Measurements from ENCODE around the gene RPS6KA2. TPM values are rescaled to one million over a fixed set of nuclear protein-coding genes. Genes with fewer than 3 reads are reported as not detected.

Gene RPS6KA2
- total and polyA plus RNA-seq, 2 experiments from 2014 or later = 12.5 to 25.3 TPM

GRCh38 chr6:166563200-166563599 lies 63.9 kb downstream of the RPS6KA2 start:
- Histone ChIP-seq H3K4me3 (no peak overlapping the region), H2AFZ (no peak overlapping the region), H4K20me1 (replicated peaks; ENCODE audit: insufficient read depth) (peaks cover 4% of the 10 kb centered on the region; the same call in 1 of the 2 replicates), H3K36me3 (ENCODE audit: insufficient read depth) (no peaks in the 10 kb centered on the region), H3K79me2 (replicated peaks; ENCODE audit: insufficient read depth) (peaks cover 38% of the 10 kb centered on the region), H3K9me2 (ENCODE audit: insufficient read depth) (no peaks in the 10 kb centered on the region), H3F3A (replicated peaks; ENCODE audit: low read depth) (no peaks in the 10 kb centered on the region), H3K27me3 (ENCODE audit: insufficient read depth) (no peaks in the 10 kb centered on the region), H3K4me2 (no peak overlapping the region), H3K4me1 (ENCODE audit: insufficient read depth) (peaks cover 21% of the 10 kb centered on the region), H3K27ac (ENCODE audit: low read depth) (no peak overlapping the region)
- Mint-ChIP-seq H3K9me3 (no peaks in the 10 kb centered on the region; the same call in 2 of the 3 replicates), H3K27ac (no peak overlapping the region; the same call in 1 of the 2 replicates), H3K4me1 (peaks cover 45% of the 10 kb centered on the region), H3K36me3 (ENCODE audit: low read depth) (no peaks in the 10 kb centered on the region; the same call in none of the 3 replicates), H3K27me3 (ENCODE audit: insufficient read depth, low read depth, poor library complexity) (peaks cover 2% of the 10 kb centered on the region), H3K4me3 (no peak overlapping the region)
- DNase-seq (ENCODE audit: low spot score) (no peak), ATAC-seq (no peak)
- TF ChIP-seq ZNF331 (CRISPR knock-in tag; IDR thresholded peaks at IDR 0.05; ENCODE audit: low read depth) (no peak), JUNB (IDR thresholded peaks at IDR 0.05; ENCODE audit: unreplicated experiment) (no peak), REST (IDR thresholded peaks at IDR 0.05; ENCODE audit: unreplicated experiment) (no peak), CTCF (conservative IDR thresholded peaks at IDR 0.05; ENCODE audit: low read depth in 2 of 2) (no peak)

GRCh38 chr6:166562726-166563125 lies 64.3 kb downstream of the RPS6KA2 start:
- Histone ChIP-seq H3K9me2 (ENCODE audit: insufficient read depth) (no peaks in the 10 kb centered on the region), H3K27me3 (ENCODE audit: insufficient read depth) (no peaks in the 10 kb centered on the region), H4K20me1 (replicated peaks; ENCODE audit: insufficient read depth) (peaks cover 4% of the 10 kb centered on the region; the same call in 1 of the 2 replicates), H3F3A (replicated peaks; ENCODE audit: low read depth) (no peaks in the 10 kb centered on the region), H3K27ac (ENCODE audit: low read depth) (no peak overlapping the region), H3K4me2 (no peak overlapping the region), H2AFZ (no peak overlapping the region), H3K36me3 (ENCODE audit: insufficient read depth) (no peaks in the 10 kb centered on the region), H3K4me3 (no peak overlapping the region), H3K4me1 (ENCODE audit: insufficient read depth) (peaks cover 21% of the 10 kb centered on the region), H3K79me2 (replicated peaks; ENCODE audit: insufficient read depth) (peaks cover 39% of the 10 kb centered on the region)
- no peak for DNase-seq (ENCODE audit: low spot score)
- peaks cover 2% of the 10 kb centered on the region for H3K27me3 Mint-ChIP-seq (ENCODE audit: insufficient read depth, low read depth, poor library complexity)
- H3K4me1 Mint-ChIP-seq = peaks cover 41% of the 10 kb centered on the region
- no peak for TF ChIP-seq REST (IDR thresholded peaks at IDR 0.05; ENCODE audit: unreplicated experiment)
- H3K9me3 Mint-ChIP-seq = no peaks in the 10 kb centered on the region; the same call in 2 of the 3 replicates
- ATAC-seq = no peak
- peak overlapping the region; percentile 73; the same call in 1 of the 2 replicates for H3K27ac Mint-ChIP-seq
- no peaks in the 10 kb centered on the region; the same call in none of the 3 replicates for H3K36me3 Mint-ChIP-seq (ENCODE audit: low read depth)
- H3K4me3 Mint-ChIP-seq = no peak overlapping the region
